Lung (tissue), 12 donors: ENCODE results near the gene TRMO. TPM values are rescaled to one million over a fixed set of nuclear protein-coding genes. Genes with fewer than 3 reads are reported as not detected.

Experiments
- ATAC-seq: fragments of 200-7000 bp; cut with Tn5 transposase; one replicate; pipeline ENCODE4 v1.9.1; 2020; ENCODE audit warnings: moderate number of reproducible peaks; ENCODE audit not compliant: insufficient read depth, low FRiP score
- DNase-seq, 3 donors: peaks; one replicate each; pipeline ENCODE4 v3.0.0-alpha.2; 2013 to 2017
- H3K27ac ChIP-seq, 2 donors: one replicate each; pipeline ENCODE4 v1.5.1; 2013; ENCODE audit warnings: mild to moderate bottlenecking in 2 of 2, moderate library complexity in 2 of 2, control low read depth in 1 of 2, inconsistent platforms in 1 of 2, low read depth in 1 of 2, low read length in 1 of 2
- H3K27me3 ChIP-seq, 3 donors: one replicate each; pipeline ENCODE4 v1.5.1; 2013; ENCODE audit warnings: low read length in 2 of 3; ENCODE audit not compliant: control insufficient read depth in 3 of 3, insufficient read depth in 3 of 3
- H3K36me3 ChIP-seq, 4 donors: one replicate each; pipeline ENCODE4 v1.5.1; 2013; ENCODE audit warnings: low read length in 4 of 4, mild to moderate bottlenecking in 1 of 4, moderate library complexity in 1 of 4; ENCODE audit not compliant: control insufficient read depth in 4 of 4, insufficient read depth in 4 of 4
- H3K4me1 ChIP-seq, 5 donors: one replicate each; pipeline ENCODE4 v1.5.1; 2013; ENCODE audit warnings: low read length in 5 of 5, mild to moderate bottlenecking in 2 of 5, moderate library complexity in 1 of 5; ENCODE audit not compliant: control insufficient read depth in 5 of 5, insufficient read depth in 5 of 5
- H3K4me3 ChIP-seq: one replicate; pipeline ENCODE4 v1.5.1; 2013; ENCODE audit warnings: mild to moderate bottlenecking, control low read depth, moderate library complexity
- H3K9ac ChIP-seq, 2 donors: one replicate each; pipeline ENCODE4 v1.5.1; 2013; ENCODE audit warnings: low read length in 2 of 2, control low read depth in 1 of 2; ENCODE audit not compliant: insufficient read depth in 1 of 2
- H3K9me3 ChIP-seq, 4 donors: one replicate each; pipeline ENCODE4 v1.5.1; 2013; ENCODE audit warnings: low read length in 3 of 4, mild to moderate bottlenecking in 1 of 4, moderate library complexity in 1 of 4; ENCODE audit not compliant: control insufficient read depth in 4 of 4, insufficient read depth in 3 of 4
- WGBS, 2 donors: extraction: QIAGEN DNeasy Blood & Tissue Kit; methylation state at CpG; one replicate each; pipeline ENCODE4 v1.1.7; 2013; 5-methylcytosine and 5-hydroxymethylcytosine counted together
- polyA plus RNA-seq, 2 donors: library from polyadenylated mRNA; stranded (reverse); fragments of 200-250 nt; gene quantifications; one replicate each; pipeline ENCODE4 v1.2.1, GENCODE V29; 2013
- total RNA-seq, 2 donors: library from RNA; depleted of rRNA in 1 of 2; stranded (reverse); fragments of >200 nt in 1 of 2; gene quantifications; one replicate each; pipeline ENCODE4 v1.2.1, GENCODE V29; 2014 to 2021
- TF ChIP-seq, protein P1 (sequence below): IDR thresholded peaks from 2 replicates; pipeline ENCODE4 v1.5.1; 2012; ENCODE audit warnings: mild to moderate bottlenecking; ENCODE audit errors: control extremely low read depth, extremely low read depth
- donor health status: control.
- donor health status: control.
- donor health status: Bipolar disorder and iron deficiency.
- donor health status: healthy.
- donor health status: DM: yes; HTN: yes; CAD: no.

The TRMO gene
- total and polyA plus RNA-seq, 4 donors, result 7.8 to 27.9 (median 15.7) TPM

- WGBS, 2 donors, result 16 to 25% methylated on average over 1 of the region's 1 CpG
- Histone ChIP-seq H3K36me3 (no peaks in the 10 kb centered on the region), H3K4me1 (no peaks in the 10 kb centered on the region), H3K4me3 (no peak overlapping the region), H3K27me3 (peaks cover 0 to 5% (median 4%) of the 10 kb centered on the region in 3 donors), H3K9ac (no peak overlapping the region), H3K27ac (no peak overlapping the region), H3K9me3 (no peaks in the 10 kb centered on the region)
- ATAC-seq (no peak), DNase-seq (no peak)
- TF ChIP-seq, protein P1, sequence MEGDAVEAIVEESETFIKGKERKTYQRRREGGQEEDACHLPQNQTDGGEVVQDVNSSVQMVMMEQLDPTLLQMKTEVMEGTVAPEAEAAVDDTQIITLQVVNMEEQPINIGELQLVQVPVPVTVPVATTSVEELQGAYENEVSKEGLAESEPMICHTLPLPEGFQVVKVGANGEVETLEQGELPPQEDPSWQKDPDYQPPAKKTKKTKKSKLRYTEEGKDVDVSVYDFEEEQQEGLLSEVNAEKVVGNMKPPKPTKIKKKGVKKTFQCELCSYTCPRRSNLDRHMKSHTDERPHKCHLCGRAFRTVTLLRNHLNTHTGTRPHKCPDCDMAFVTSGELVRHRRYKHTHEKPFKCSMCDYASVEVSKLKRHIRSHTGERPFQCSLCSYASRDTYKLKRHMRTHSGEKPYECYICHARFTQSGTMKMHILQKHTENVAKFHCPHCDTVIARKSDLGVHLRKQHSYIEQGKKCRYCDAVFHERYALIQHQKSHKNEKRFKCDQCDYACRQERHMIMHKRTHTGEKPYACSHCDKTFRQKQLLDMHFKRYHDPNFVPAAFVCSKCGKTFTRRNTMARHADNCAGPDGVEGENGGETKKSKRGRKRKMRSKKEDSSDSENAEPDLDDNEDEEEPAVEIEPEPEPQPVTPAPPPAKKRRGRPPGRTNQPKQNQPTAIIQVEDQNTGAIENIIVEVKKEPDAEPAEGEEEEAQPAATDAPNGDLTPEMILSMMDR, result no peak
Observed at GRCh38 chr9:97966493-97966892, 44.2 kb upstream of the TRMO start.

- TF ChIP-seq, protein P1, result no peak
- H3K9ac ChIP-seq, result no peak overlapping the region
Observed at GRCh38 chr9:97964901-97965300, 42.6 kb upstream of the TRMO start.

GRCh38 chr9:97963232-97963631, 40.9 kb upstream of the TRMO start:
- Histone ChIP-seq H3K9ac (no peak overlapping the region), H3K27ac (no peak overlapping the region), H3K9me3 (no peaks in the 10 kb centered on the region), H3K27me3 (peaks cover 0 to 5% (median 4%) of the 10 kb centered on the region in 3 donors), H3K36me3 (no peaks in the 10 kb centered on the region), H3K4me3 (no peak overlapping the region), H3K4me1 (no peaks in the 10 kb centered on the region)
- 72 to 92% methylated on average over 2 of the region's 2 CpGs for WGBS, 2 donors
- TF ChIP-seq, protein P1, result no peak
- DNase-seq (no peak), ATAC-seq (no peak)

More at GRCh38 chr9:97964901-97965300, 42.6 kb upstream of the TRMO start:
- Histone ChIP-seq H3K36me3 (no peaks in the 10 kb centered on the region), H3K4me1 (no peaks in the 10 kb centered on the region), H3K9me3 (no peaks in the 10 kb centered on the region), H3K27me3 (peaks cover 0 to 5% (median 4%) of the 10 kb centered on the region in 3 donors), H3K4me3 (no peak overlapping the region), H3K27ac (no peak overlapping the region)
- DNase-seq (no peak), ATAC-seq (no peak)

GRCh38 chr9:97962575-97962974, 40.3 kb upstream of the TRMO start:
- H3K9ac ChIP-seq, result no peak overlapping the region
- ATAC-seq, result no peak
- peaks cover 0 to 5% (median 4%) of the 10 kb centered on the region in 3 donors for H3K27me3 ChIP-seq
- H3K27ac ChIP-seq, result no peak overlapping the region
- no peaks in the 10 kb centered on the region for H3K4me1 ChIP-seq
- TF ChIP-seq, protein P1, result no peak
- no peak overlapping the region for H3K4me3 ChIP-seq
- H3K9me3 ChIP-seq, result no peaks in the 10 kb centered on the region
- H3K36me3 ChIP-seq, result no peaks in the 10 kb centered on the region
- no peak for DNase-seq
- 88 to 89% methylated on average over 5 of the region's 5 CpGs for whole genome bisulfite sequencing, 2 donors
